Esophagus squamous epithelium (tissue), 5 donors: ENCODE results near the gene AUTS2. TPM values are rescaled to one million over a fixed set of nuclear protein-coding genes. Genes with fewer than 3 reads are reported as not detected.

ENCODE experiments used
- DNase-seq: peaks from one replicate; lab custom pipeline; 2025; lab: John Stamatoyannopoulos, UW
- H3K27ac ChIP-seq, 4 donors: fragments of 200-600 bp; sonication (generic); one replicate each; pipeline ENCODE4 v1.5.1; 2016 to 2019; ENCODE audit warnings: mild to moderate bottlenecking in 1 of 4
- H3K27me3 ChIP-seq, 4 donors: fragments of 200-600 bp; sonication (generic); 1 replicate in 3 of 4; 2 replicates in 1 of 4; pipeline versions ENCODE4 v1.5.1 to v1.6.0; 2017 to 2021; ENCODE audit warnings: antibody characterized with exemption in 1 of 4
- H3K36me3 ChIP-seq, 3 donors: fragments of 200-600 bp; sonication (generic); one replicate each; pipeline ENCODE4 v1.5.1; 2016 to 2019
- H3K4me1 ChIP-seq, 3 donors: fragments of 200-600 bp; sonication (generic); one replicate each; pipeline ENCODE4 v1.5.1; 2017 to 2019
- H3K4me3 ChIP-seq, 4 donors: fragments of 200-600 bp; sonication (generic); 1 replicate in 3 of 4; 2 replicates in 1 of 4; pipeline ENCODE4 v1.5.1; 2016 to 2019; ENCODE audit warnings: mild to moderate bottlenecking in 2 of 4, moderate library complexity in 1 of 4
- H3K9me3 ChIP-seq, 3 donors: fragments of 200-600 bp; sonication (generic); one replicate each; pipeline ENCODE4 v1.5.1; 2016 to 2019
- POLR2A ChIP-seq, 4 donors: fragments of 450-650 bp; IDR thresholded peaks; one replicate each; pipeline ENCODE4 v1.6.1; 2017; ENCODE audit warnings: antibody characterized with exemption in 4 of 4, mild to moderate bottlenecking in 4 of 4, moderate library complexity in 3 of 4
- WGBS, 2 donors: methylation state at CpG; one replicate each; pipeline ENCODE4 v1.1.5; 2018; 5-methylcytosine and 5-hydroxymethylcytosine counted together
- intact Hi-C: fragments of 100-400 bp; cut with DNase I; formaldehyde crosslinking; loops from one replicate; pipeline ENCODE4 v1.15.0; 2022
- total RNA-seq, 4 donors: library from RNA; depleted of rRNA; stranded (reverse); fragments of >200 nt; gene quantifications; one replicate each; pipeline ENCODE4 v1.1.0, GENCODE V29; 2016
- TF ChIP-seq, protein P1 (sequence below), 6 experiments: fragments of 450-650 bp in 4 of 6; fragments of 200-600 bp in 2 of 6; sonication (generic) in 2 of 6; IDR thresholded peaks; one replicate each; pipeline ENCODE4 v1.5.1; 2016 to 2019; ENCODE audit warnings: antibody characterized with exemption in 6 of 6, mild to moderate bottlenecking in 4 of 6, moderate library complexity in 4 of 6
- donor health status: DM: yes; HTN: yes; CAD: no.

AUTS2 gene
- total RNA-seq, 4 donors from 2014 or later, result 9.5 to 36.2 (median 23.0) TPM

DNA sequence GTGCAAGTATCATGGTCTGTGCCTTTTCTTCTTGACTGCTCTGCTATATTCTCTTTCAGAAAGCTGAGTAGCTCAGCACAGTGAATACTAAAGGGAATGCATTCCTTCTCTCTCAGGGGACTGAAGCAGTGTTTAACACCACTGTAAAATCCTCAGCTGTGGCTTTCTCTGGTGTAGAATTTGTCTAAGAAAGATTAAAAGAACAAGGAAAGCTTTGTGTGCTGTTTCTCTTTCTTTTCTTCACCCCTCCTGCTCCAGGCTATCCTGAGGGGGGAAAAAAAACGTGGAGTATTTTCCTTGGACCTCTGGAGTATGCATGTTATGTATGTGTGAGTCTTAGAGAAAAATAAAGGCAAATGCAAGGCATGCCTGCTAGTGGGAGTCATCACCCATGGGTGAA, 383.9 kb downstream of the AUTS2 start:
- 13 to 22% methylated on average over 1 of the region's 1 CpG for WGBS, 2 donors
- no peaks in the 10 kb centered on the region for H3K4me1 ChIP-seq
- no peak for DNase-seq
- TF ChIP-seq, protein P1, sequence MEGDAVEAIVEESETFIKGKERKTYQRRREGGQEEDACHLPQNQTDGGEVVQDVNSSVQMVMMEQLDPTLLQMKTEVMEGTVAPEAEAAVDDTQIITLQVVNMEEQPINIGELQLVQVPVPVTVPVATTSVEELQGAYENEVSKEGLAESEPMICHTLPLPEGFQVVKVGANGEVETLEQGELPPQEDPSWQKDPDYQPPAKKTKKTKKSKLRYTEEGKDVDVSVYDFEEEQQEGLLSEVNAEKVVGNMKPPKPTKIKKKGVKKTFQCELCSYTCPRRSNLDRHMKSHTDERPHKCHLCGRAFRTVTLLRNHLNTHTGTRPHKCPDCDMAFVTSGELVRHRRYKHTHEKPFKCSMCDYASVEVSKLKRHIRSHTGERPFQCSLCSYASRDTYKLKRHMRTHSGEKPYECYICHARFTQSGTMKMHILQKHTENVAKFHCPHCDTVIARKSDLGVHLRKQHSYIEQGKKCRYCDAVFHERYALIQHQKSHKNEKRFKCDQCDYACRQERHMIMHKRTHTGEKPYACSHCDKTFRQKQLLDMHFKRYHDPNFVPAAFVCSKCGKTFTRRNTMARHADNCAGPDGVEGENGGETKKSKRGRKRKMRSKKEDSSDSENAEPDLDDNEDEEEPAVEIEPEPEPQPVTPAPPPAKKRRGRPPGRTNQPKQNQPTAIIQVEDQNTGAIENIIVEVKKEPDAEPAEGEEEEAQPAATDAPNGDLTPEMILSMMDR (IDR thresholded peaks at IDR 0.05), result no peak
- TF ChIP-seq POLR2A (IDR thresholded peaks at IDR 0.05), result no peak
- no peaks in the 10 kb centered on the region for H3K36me3 ChIP-seq
- H3K27ac ChIP-seq, result no peak overlapping the region
- intact Hi-C loops, result no loop called here
- no peaks in the 10 kb centered on the region for H3K27me3 ChIP-seq
- no peaks in the 10 kb centered on the region for H3K9me3 ChIP-seq
- no peak overlapping the region for H3K4me3 ChIP-seq

DNA sequence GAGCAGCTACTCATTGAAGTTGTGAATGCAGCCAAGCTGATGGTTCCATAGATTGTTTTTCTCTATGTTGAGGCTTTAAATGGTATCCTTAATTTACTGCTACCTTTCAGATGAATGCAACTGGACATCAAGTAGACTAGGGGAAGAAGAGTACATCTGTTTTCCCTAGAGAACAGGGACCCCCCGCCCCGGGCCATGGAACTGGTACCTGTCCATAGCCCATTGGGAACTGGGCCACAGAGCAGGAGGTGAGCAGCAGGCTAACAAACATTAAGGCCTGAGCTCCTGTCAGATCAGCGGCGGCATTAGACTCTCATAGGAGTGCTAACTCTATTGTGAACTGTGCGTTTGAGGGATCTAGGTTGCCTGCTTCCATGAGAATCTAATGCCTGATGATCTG, 391.3 kb downstream of the AUTS2 start:
- Histone ChIP-seq H3K9me3 (no peaks in the 10 kb centered on the region), H3K27me3 (no peaks in the 10 kb centered on the region), H3K27ac (no peak overlapping the region), H3K4me1 (no peaks in the 10 kb centered on the region), H3K36me3 (no peaks in the 10 kb centered on the region), H3K4me3 (no peak overlapping the region)
- intact Hi-C loops, result no loop called here
- TF ChIP-seq, protein P1 (IDR thresholded peaks at IDR 0.05), result no peak
- no peak for TF ChIP-seq POLR2A (IDR thresholded peaks at IDR 0.05)
- no peak for DNase-seq
- WGBS, 2 donors, result 85 to 90% methylated on average over 5 of the region's 5 CpGs

DNA sequence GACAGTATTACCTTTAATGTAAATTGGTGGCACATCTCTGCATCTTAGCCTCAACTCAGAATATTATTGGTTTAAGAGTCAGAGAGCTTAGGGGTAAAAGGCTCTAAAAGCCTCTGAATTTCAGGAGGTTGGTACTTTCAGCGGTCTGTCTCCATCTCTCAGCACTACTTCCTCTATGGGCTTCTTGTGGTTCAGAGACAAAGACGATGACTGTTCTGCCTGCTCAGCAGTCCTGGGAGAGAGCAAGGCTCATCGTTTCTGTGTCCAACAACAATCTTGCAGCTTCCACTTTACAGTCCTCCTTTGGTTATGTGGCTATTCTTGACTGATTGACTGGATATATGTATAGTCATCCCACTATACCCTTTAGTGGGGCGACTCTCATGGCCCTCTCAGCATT, 394.7 kb downstream of the AUTS2 start:
- Histone ChIP-seq H3K27ac (no peak overlapping the region), H3K27me3 (no peaks in the 10 kb centered on the region)
- WGBS, 2 donors, result 78 to 85% methylated on average over 3 to 4 of the region's 4 CpGs

DNA sequence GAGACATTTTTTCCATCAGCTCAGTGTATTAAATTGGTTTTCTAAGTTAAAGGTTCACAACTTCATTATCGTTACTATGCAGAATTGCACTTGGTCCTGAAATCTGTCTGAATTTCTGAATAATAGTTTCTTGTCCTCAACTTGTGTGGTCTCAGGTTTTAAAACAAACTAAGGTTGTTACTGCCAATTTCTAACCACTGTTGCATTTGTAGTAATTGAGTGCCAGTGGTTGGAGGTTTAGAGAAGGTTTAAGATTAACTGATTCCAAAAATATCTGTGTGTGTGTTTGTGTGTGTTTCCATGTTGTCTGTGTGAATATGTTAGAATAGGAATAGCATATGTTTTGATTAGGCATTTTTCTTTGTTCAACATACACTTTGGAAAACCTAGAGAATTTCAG, 395.9 kb downstream of the AUTS2 start:
- 87 to 90% methylated on average over 1 of the region's 1 CpG for WGBS, 2 donors
- Histone ChIP-seq H3K36me3 (no peaks in the 10 kb centered on the region), H3K27ac (no peak overlapping the region), H3K4me3 (no peak overlapping the region), H3K4me1 (no peaks in the 10 kb centered on the region), H3K9me3 (no peaks in the 10 kb centered on the region), H3K27me3 (no peaks in the 10 kb centered on the region)
- no peak for TF ChIP-seq POLR2A (IDR thresholded peaks at IDR 0.05)
- DNase-seq, result no peak
- intact Hi-C loops, result no loop called here

More for the DNA sequence above, 394.7 kb downstream of the AUTS2 start:
- Histone ChIP-seq H3K9me3 (no peaks in the 10 kb centered on the region), H3K4me3 (no peak overlapping the region), H3K4me1 (no peaks in the 10 kb centered on the region), H3K36me3 (no peaks in the 10 kb centered on the region)
- TF ChIP-seq, protein P1 (IDR thresholded peaks at IDR 0.05), result no peak
- TF ChIP-seq POLR2A (IDR thresholded peaks at IDR 0.05), result no peak
- no peak for DNase-seq
- intact Hi-C loops, result no loop called here

DNA sequence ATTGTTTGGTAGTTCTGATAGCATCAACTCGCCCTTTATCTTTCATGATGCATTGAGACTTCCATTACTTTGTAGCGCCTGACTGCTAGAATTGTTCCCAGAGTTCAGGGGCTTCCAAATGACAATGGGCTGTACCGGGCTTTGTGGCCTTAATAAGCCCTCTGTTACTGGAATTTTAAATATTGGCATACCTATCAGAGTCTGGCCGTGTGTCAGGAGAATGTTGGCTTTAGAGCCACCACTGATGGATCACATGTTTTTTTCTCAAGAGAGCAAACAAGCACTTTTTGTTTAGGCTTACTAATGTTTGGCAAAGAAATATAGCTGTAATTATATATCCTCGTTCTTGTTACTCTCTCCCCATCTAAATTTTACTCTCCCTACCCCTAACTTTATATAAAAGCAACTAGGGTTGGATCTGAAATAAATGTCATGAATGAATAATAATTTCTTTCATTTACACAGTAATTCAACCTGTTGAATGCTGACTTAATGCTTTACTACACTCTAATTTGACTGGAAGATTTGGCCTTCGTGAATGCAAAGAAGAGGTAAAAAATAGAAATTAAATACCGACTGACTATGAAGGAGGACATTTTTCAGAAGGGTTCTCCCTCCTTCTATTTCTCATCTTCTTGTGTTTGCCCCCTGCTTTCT, 396.7 kb downstream of the AUTS2 start:
- no peaks in the 10 kb centered on the region for H3K27me3 ChIP-seq
- 57 to 66% methylated on average over 7 of the region's 7 CpGs for WGBS, 2 donors
- no peak overlapping the region for H3K4me3 ChIP-seq
- H3K9me3 ChIP-seq, result no peaks in the 10 kb centered on the region
- intact Hi-C loops, result no loop called here
- H3K4me1 ChIP-seq, result no peaks in the 10 kb centered on the region
- no peak for TF ChIP-seq POLR2A (IDR thresholded peaks at IDR 0.05)
- TF ChIP-seq, protein P1 (IDR thresholded peaks at IDR 0.05), result no peak
- no peaks in the 10 kb centered on the region for H3K36me3 ChIP-seq
- no peak for DNase-seq
- no peak overlapping the region for H3K27ac ChIP-seq
